Measurements from ENCODE around the gene BLOC1S4. TPM values are rescaled to one million over a fixed set of nuclear protein-coding genes. Genes with fewer than 3 reads are reported as not detected.
A peak's percentile ranks its signal among the peaks of the same experiment; 100 is the strongest.

The BLOC1S4 gene
- total RNA-seq, 3 donors from 2014 or later: 18.9 to 23.6 (median 19.8) TPM

GRCh38 chr4:6733358-6734164, 17.6 kb downstream of the BLOC1S4 start:
- TF ChIP-seq CTCF (IDR thresholded peaks at IDR 0.05): no peak
- TF ChIP-seq POLR2AphosphoS5 (IDR thresholded peaks at IDR 0.05): no peak
- TF ChIP-seq POLR2A (IDR thresholded peaks at IDR 0.05): no peak
- H3K9me3 ChIP-seq: no peaks in the 10 kb centered on the region
- H3K27ac ChIP-seq: peak overlapping the region; percentile 60 to 75
- no peak for DNase-seq (ENCODE audit: low spot score in 2 of 2)
- H3K36me3 ChIP-seq: no peaks in the 10 kb centered on the region
- intact Hi-C loops (cut with DNase I; ENCODE audit: low total_unique reads): loop anchor here (2.0 kb wide), 1 partner anchor 53 kb away; no protein-coding TSS in a partner anchor
- no peaks in the 10 kb centered on the region for H3K27me3 ChIP-seq
- H3K4me1 ChIP-seq: peaks cover 10 to 11% of the 10 kb centered on the region in 2 donors
- H3K4me3 ChIP-seq: no peak overlapping the region

GRCh38 chr4:6734165-6734786, 18.3 kb downstream of the BLOC1S4 start:
- no peak for TF ChIP-seq CTCF (IDR thresholded peaks at IDR 0.05)
- TF ChIP-seq POLR2AphosphoS5 (IDR thresholded peaks at IDR 0.05): no peak
- no peak for TF ChIP-seq POLR2A (IDR thresholded peaks at IDR 0.05)
- DNase-seq (ENCODE audit: low spot score in 2 of 2): no peak
- H3K27ac ChIP-seq: no peak overlapping the region
- peaks cover 10 to 11% of the 10 kb centered on the region in 2 donors for H3K4me1 ChIP-seq
- intact Hi-C loops (cut with DNase I; ENCODE audit: low total_unique reads): no loop called here
- H3K27me3 ChIP-seq: no peaks in the 10 kb centered on the region
- H3K36me3 ChIP-seq: no peaks in the 10 kb centered on the region
- H3K4me3 ChIP-seq: no peak overlapping the region
- H3K9me3 ChIP-seq: no peaks in the 10 kb centered on the region

GRCh38 chr4:6739920-6740319, 23.9 kb downstream of the BLOC1S4 start:
- intact Hi-C loops (cut with DNase I; ENCODE audit: low total_unique reads): no loop called here
- H3K4me3 ChIP-seq: no peak overlapping the region
- DNase-seq (ENCODE audit: low spot score in 2 of 2): no peak
- no peaks in the 10 kb centered on the region for H3K36me3 ChIP-seq
- no peak for TF ChIP-seq POLR2A (IDR thresholded peaks at IDR 0.05)
- TF ChIP-seq POLR2AphosphoS5 (IDR thresholded peaks at IDR 0.05): no peak
- TF ChIP-seq CTCF (IDR thresholded peaks at IDR 0.05): no peak
- no peaks in the 10 kb centered on the region for H3K9me3 ChIP-seq
- no peak overlapping the region for H3K27ac ChIP-seq
- no peaks in the 10 kb centered on the region for H3K27me3 ChIP-seq
- H3K4me1 ChIP-seq: no peaks in the 10 kb centered on the region

DNA sequence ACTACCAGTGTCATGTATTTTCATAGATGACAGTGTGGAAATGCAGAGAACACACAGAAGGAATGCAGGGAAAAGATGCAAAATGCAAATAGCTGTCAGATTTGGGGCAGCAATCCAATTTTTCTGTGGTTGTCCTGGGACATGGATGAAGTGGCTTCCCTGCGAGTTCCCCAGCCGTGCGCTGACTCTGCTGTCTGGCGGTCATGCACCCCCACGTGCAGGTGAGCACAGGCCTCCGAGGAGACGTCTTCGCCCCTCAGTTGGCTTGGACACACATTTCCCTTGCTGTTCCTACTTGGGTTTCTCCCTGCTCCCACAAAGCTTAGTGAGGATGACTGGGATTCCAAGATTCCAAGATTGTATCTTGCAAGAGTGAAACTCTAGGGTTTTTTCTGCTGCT, 24.4 kb downstream of the BLOC1S4 start:
- intact Hi-C loops (cut with DNase I; ENCODE audit: low total_unique reads): no loop called here
- H3K27ac ChIP-seq: no peak overlapping the region
- TF ChIP-seq POLR2A (IDR thresholded peaks at IDR 0.05) (no peak), CTCF (IDR thresholded peaks at IDR 0.05) (no peak), POLR2AphosphoS5 (IDR thresholded peaks at IDR 0.05) (no peak)
- H3K36me3 ChIP-seq: no peaks in the 10 kb centered on the region
- no peak for DNase-seq (ENCODE audit: low spot score in 2 of 2)
- no peaks in the 10 kb centered on the region for H3K4me1 ChIP-seq
- no peak overlapping the region for H3K4me3 ChIP-seq
- H3K27me3 ChIP-seq: no peaks in the 10 kb centered on the region
- no peaks in the 10 kb centered on the region for H3K9me3 ChIP-seq

DNA sequence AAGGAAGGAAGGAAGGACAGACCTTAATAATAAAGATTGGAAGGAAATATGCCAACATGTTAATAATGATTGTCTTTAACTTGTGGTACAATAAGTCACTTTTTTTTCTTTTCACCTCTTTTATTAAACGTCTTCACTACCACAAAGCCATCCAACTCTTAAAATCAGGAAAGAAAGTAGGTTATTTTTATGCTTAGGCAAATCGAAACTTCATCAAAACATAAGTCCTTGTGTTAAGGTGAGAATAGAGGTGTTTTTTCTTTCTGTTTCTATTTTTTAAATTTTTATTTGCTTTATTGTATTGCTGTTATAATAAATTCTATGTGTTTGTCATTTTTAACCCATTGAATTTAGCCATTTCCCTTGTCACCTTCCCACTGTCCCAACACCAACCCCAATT, 26.5 kb downstream of the BLOC1S4 start:
- Histone ChIP-seq H3K4me1 (peaks cover 4 to 5% of the 10 kb centered on the region in 2 donors), H3K27me3 (no peaks in the 10 kb centered on the region), H3K4me3 (no peak overlapping the region), H3K9me3 (no peaks in the 10 kb centered on the region), H3K27ac (no peak overlapping the region), H3K36me3 (no peaks in the 10 kb centered on the region)
- no peak for DNase-seq (ENCODE audit: low spot score in 2 of 2)
- intact Hi-C loops (cut with DNase I; ENCODE audit: low total_unique reads): no loop called here
- no peak for TF ChIP-seq POLR2AphosphoS5 (IDR thresholded peaks at IDR 0.05)
- TF ChIP-seq POLR2A (IDR thresholded peaks at IDR 0.05): no peak
- TF ChIP-seq CTCF (IDR thresholded peaks at IDR 0.05): no peak
